ENCODE measurements around the gene ZNF385A.

Gene ZNF385A

GRCh38 chr12:54341378-54342300, 42.9 kb downstream of the ZNF385A start:
- Histone ChIP-seq H3K4me1 (ENCODE audit: control insufficient read depth, insufficient read depth, low read length) (peaks cover 6% of the 10 kb centered on the region; the same call in 1 of the 2 replicates), H3K9me3 (ENCODE audit: control insufficient read depth, insufficient read depth, low read depth, low read length) (no peaks in the 10 kb centered on the region), H3K36me3 (ENCODE audit: control insufficient read depth in 2 of 2, insufficient read depth in 1 of 2, low read length in 2 of 2) (peaks cover 32 to 62% of the 10 kb centered on the region in 2 experiments), H3K27ac (ENCODE audit: extremely low read depth, low read depth, low read length) (no peak overlapping the region), H3K4me3 (ENCODE audit: low read depth, low read length) (no peak overlapping the region)
- CTCF ChIA-PET: interaction anchor here (0.8 to 1.5 kb wide), 3 partner anchors 20 to 47 kb away, joined by 3 to 4 read pairs (median 3); no protein-coding TSS in a partner anchor
- POLR2A ChIA-PET: interaction anchor here (0.7 to 1.8 kb wide), 3 partner anchors 11 to 55 kb away, joined by 3 to 5 read pairs (median 3); no protein-coding TSS in a partner anchor
- TF ChIP-seq ZSCAN23 (tag by site-specific recombination; IDR thresholded peaks at IDR 0.05) (no peak), KLF10 (tag by site-specific recombination; IDR thresholded peaks at IDR 0.05) (0 out of 2 replicates have a peak, but pooled peaks have one; percentile 34), KLF1 (tag by site-specific recombination; IDR thresholded peaks at IDR 0.05) (no peak), PRDM6 (tag by site-specific recombination; IDR thresholded peaks at IDR 0.05) (peak; percentile 58; the same call in 1 of the 2 replicates)

- Histone ChIP-seq H3K4me3 (ENCODE audit: low read depth, low read length) (no peak overlapping the region), H3K36me3 (ENCODE audit: control insufficient read depth in 2 of 2, insufficient read depth in 1 of 2, low read length in 2 of 2) (peaks cover 26 to 56% of the 10 kb centered on the region in 2 experiments), H3K4me1 (ENCODE audit: control insufficient read depth, insufficient read depth, low read length) (peaks cover 6% of the 10 kb centered on the region; the same call in 1 of the 2 replicates), H3K9me3 (ENCODE audit: control insufficient read depth, insufficient read depth, low read depth, low read length) (no peaks in the 10 kb centered on the region), H3K27ac (ENCODE audit: extremely low read depth, low read depth, low read length) (no peak overlapping the region)
- POLR2A ChIA-PET: interaction anchor here (0.7 to 1.2 kb wide), 2 partner anchors 12 to 54 kb away, joined by 3 read pairs; no protein-coding TSS in a partner anchor
- TF ChIP-seq ZNF624 (tag by site-specific recombination; IDR thresholded peaks at IDR 0.05): no peak
- no peak for TF ChIP-seq ZNF843 (tag by site-specific recombination; IDR thresholded peaks at IDR 0.05)
- no peak for TF ChIP-seq ZNF394 (tag by site-specific recombination; IDR thresholded peaks at IDR 0.05; ENCODE audit: borderline replicate concordance)
- CTCF ChIA-PET: interaction anchor here (0.8 to 1.2 kb wide), 2 partner anchors 28 to 46 kb away, joined by 3 read pairs; no protein-coding TSS in a partner anchor
Measured at GRCh38 chr12:54340846-54341245, 43.7 kb downstream of the ZNF385A start.

GRCh38 chr12:54338698-54339296, 45.7 kb downstream of the ZNF385A start:
- H3K36me3 ChIP-seq (ENCODE audit: control insufficient read depth in 2 of 2, insufficient read depth in 1 of 2, low read length in 2 of 2): peaks cover 15 to 41% of the 10 kb centered on the region in 2 experiments
- TF ChIP-seq ZNF639 (tag by site-specific recombination; IDR thresholded peaks at IDR 0.05) (no peak), ZNF148 (tag by site-specific recombination; IDR thresholded peaks at IDR 0.05; ENCODE audit: borderline replicate concordance) (no peak), ZNF302 (tag by site-specific recombination; IDR thresholded peaks at IDR 0.05; ENCODE audit: low read depth) (no peak), PRDM1 (tag by site-specific recombination; IDR thresholded peaks at IDR 0.05) (peak; percentile 79; the same call in 1 of the 2 replicates), CTCF (tag by site-specific recombination; IDR thresholded peaks at IDR 0.05) (no peak), ZNF354C (tag by site-specific recombination; IDR thresholded peaks at IDR 0.05; ENCODE audit: borderline replicate concordance, low read depth) (no peak), ZNF133 (tag by site-specific recombination; IDR thresholded peaks at IDR 0.05) (no peak), ZNF341 (tag by site-specific recombination; IDR thresholded peaks at IDR 0.05; ENCODE audit: low read depth) (no peak)
- H3K27ac ChIP-seq (ENCODE audit: extremely low read depth, low read depth, low read length): no peak overlapping the region
- H3K4me3 ChIP-seq (ENCODE audit: low read depth, low read length): no peak overlapping the region
- ChIA-PET POLR2A (interaction anchor here (1.2 kb wide), 1 partner anchor 14 kb away, joined by 3 read pairs; no protein-coding TSS in a partner anchor), CTCF (interaction anchor here (0.8 to 7.9 kb wide), 7 partner anchors 12 to 118 kb away, joined by 3 to 137 read pairs (median 17); partner anchors contain the start of gene COPZ1)
- no peaks in the 10 kb centered on the region for H3K9me3 ChIP-seq (ENCODE audit: control insufficient read depth, insufficient read depth, low read depth, low read length)
- peaks cover 6% of the 10 kb centered on the region; the same call in 1 of the 2 replicates for H3K4me1 ChIP-seq (ENCODE audit: control insufficient read depth, insufficient read depth, low read length)
